Chondrocyte (in vitro differentiated cells): ENCODE measurements around the gene PDLIM1. TPM values are rescaled to one million over a fixed set of nuclear protein-coding genes. Genes with fewer than 3 reads are reported as not detected.

Experiments
- DNase-seq: peaks from one replicate; pipeline ENCODE4 v3.0.0; 2021; ENCODE audit warnings: mixed read lengths, low spot score
- H3K27ac Mint-ChIP-seq: one replicate; pipeline ENCODE4 v1.8.0; 2021; ENCODE audit warnings: mild to moderate bottlenecking, moderate library complexity, mixed read lengths; ENCODE audit not compliant: unreplicated experiment
- H3K27me3 Mint-ChIP-seq: 2 replicates; pipeline ENCODE4 v1.8.0; 2021; ENCODE audit warnings: low read depth, mixed read lengths
- H3K36me3 Mint-ChIP-seq: 2 replicates; pipeline ENCODE4 v1.8.0; 2021; ENCODE audit warnings: low read depth, mixed read lengths
- H3K4me1 Mint-ChIP-seq: 2 replicates; pipeline ENCODE4 v1.8.0; 2021; ENCODE audit warnings: low read depth, mild to moderate bottlenecking, mixed read lengths
- H3K4me3 Mint-ChIP-seq: one replicate; pipeline ENCODE4 v1.8.0; 2021; ENCODE audit warnings: mild to moderate bottlenecking, moderate library complexity, mixed read lengths; ENCODE audit not compliant: unreplicated experiment
- H3K9me3 Mint-ChIP-seq: 2 replicates; pipeline ENCODE4 v1.8.0; 2021; ENCODE audit warnings: low read depth, mixed read lengths
- CTCF ChIP-seq: fragments of 200-600 bp; sonication (generic); IDR thresholded peaks from 2 replicates; pipeline ENCODE4 v1.5.0; 2021; ENCODE audit warnings: antibody characterized with exemption, mild to moderate bottlenecking, moderate library complexity
- long read RNA-seq: library from polyadenylated mRNA; stranded (forward); transcript quantifications from one replicate; pipeline ENCODE4 v2.0.0, GENCODE V29; 2021
- total RNA-seq: library from RNA; stranded (reverse); gene quantifications from 3 replicates; pipeline ENCODE4 v1.2.1, GENCODE V29; 2021

Gene PDLIM1, protein sequence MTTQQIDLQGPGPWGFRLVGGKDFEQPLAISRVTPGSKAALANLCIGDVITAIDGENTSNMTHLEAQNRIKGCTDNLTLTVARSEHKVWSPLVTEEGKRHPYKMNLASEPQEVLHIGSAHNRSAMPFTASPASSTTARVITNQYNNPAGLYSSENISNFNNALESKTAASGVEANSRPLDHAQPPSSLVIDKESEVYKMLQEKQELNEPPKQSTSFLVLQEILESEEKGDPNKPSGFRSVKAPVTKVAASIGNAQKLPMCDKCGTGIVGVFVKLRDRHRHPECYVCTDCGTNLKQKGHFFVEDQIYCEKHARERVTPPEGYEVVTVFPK
- total RNA-seq: 94.1 to 113 TPM (median 110 TPM) in 3 replicates
- long read RNA-seq, transcript PDLIM1-201 (7 exons, 1,452 nt): major isoform, 146 of 162 reads
- long read RNA-seq, partial matches to known transcripts: 6 of 162 reads
- long read RNA-seq, other reads (novel, unspliced or antisense): 5 of 162 reads

DNA sequence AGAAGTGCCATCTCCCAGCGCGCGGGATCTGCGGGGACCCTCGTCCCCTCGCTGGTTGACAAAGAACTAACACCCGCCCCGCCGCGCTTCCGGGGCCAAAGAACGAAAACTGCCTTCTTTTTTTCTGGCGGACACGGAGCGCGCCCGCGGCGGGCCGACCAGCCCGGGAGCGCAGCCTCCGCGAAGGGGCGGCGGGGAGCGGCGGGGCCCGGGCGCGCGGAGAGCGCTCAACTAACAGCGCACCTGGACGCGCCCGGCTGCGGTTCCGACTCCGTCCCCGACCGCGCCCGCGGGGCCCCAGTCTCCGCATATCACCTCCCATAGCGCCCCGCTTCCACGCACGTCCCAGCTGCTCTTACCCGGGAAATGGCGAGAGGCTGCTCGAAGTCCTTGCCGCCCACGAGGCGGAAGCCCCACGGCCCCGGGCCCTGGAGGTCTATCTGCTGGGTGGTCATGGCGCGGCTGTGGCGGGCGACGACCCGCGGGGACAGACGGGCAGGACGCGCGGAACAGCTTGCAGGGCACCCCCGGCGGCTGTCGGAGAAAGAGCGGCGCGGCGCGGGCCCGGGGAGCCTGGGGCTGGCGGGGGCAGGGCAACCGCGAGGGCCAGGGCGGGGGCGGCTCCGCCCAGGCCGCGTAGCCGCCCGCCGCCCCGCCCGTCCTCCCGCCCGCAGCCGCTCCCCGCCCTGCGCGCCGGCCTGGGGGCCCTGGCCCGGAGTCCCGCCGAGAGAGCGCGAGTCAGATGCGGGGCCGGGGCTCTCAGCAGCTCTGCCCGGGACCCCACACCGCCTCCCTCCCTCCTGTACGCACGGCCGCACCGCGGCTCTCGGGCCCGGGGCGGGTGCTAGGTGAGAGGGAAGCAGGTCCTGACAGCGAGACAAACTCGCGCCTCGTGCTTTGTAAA lies at the start of gene PDLIM1:
TSS of gene PDLIM1 (minus strand) at position 543 of the 904 bp plus-strand sequence. CDS start at position 455, 88 bp downstream.
- no peaks in the 10 kb centered on the region for H3K9me3 Mint-ChIP-seq
- peak; percentile 64 for TF ChIP-seq CTCF
- H3K36me3 Mint-ChIP-seq: no peaks in the 10 kb centered on the region
- peaks cover 52% of the 10 kb centered on the region for H3K4me1 Mint-ChIP-seq
- H3K4me3 Mint-ChIP-seq: peak within 1 kb of the TSS; percentile 89
- H3K27me3 Mint-ChIP-seq: no peaks in the 10 kb centered on the region
- peak within 1 kb of the TSS; percentile 77 for H3K27ac Mint-ChIP-seq
- DNase-seq: no peak

DNA sequence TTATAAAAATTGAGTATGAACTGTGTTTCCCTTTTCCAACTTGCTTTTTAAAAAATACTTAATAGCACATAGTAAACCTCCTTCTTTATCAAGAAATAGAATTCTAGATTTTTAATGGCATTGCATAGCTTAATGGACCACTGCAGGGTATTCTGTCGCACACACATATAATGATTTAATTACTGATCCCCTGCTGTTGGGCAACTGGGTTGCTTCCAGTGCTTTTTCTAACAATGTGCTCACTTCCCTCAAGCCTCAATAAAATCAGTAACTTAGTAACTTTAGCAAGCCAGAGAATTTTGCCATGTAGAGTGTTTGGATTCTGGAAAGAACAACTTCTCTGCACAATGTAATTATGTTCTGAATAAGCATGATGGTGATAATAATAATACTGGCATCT lies 49.1 kb upstream of the PDLIM1 start:
- Mint-ChIP-seq H3K27ac (no peak overlapping the region), H3K9me3 (no peaks in the 10 kb centered on the region), H3K36me3 (no peaks in the 10 kb centered on the region), H3K4me1 (peaks cover 10% of the 10 kb centered on the region), H3K4me3 (no peak overlapping the region), H3K27me3 (no peaks in the 10 kb centered on the region)
- no peak for TF ChIP-seq CTCF
- no peak for DNase-seq

GRCh38 chr10:95337423-95338160 lies 46.8 kb upstream of the PDLIM1 start:
- DNase-seq: no peak
- Mint-ChIP-seq H3K36me3 (no peaks in the 10 kb centered on the region), H3K9me3 (no peaks in the 10 kb centered on the region), H3K4me3 (no peak overlapping the region), H3K27ac (no peak overlapping the region), H3K27me3 (no peaks in the 10 kb centered on the region), H3K4me1 (peaks cover 20% of the 10 kb centered on the region)
- no peak for TF ChIP-seq CTCF

DNA sequence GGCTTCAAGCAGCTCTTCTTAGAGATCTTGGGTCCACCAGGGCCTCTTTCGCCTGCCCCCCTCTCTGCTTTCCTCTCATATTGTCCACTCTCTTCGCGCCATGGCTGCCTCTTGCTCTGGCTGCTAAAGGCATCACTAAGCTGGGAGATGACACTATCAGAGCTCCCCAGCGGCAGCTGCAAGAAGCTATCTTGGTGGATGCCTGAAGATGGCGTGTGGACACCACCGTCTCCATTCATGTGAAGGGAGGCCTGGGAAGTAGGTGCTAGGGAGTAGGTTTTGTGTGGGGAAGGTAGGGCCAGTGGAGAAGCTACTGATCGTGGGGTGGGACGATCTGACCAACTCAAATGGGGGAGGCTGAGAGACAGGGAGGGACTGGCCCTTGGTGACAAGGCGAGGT lies 45.9 kb upstream of the PDLIM1 start:
- H3K27ac Mint-ChIP-seq: no peak overlapping the region
- peaks cover 15% of the 10 kb centered on the region for H3K4me1 Mint-ChIP-seq
- no peak overlapping the region for H3K4me3 Mint-ChIP-seq
- no peak for TF ChIP-seq CTCF
- DNase-seq: no peak
- H3K27me3 Mint-ChIP-seq: peaks cover 2% of the 10 kb centered on the region
- no peaks in the 10 kb centered on the region for H3K36me3 Mint-ChIP-seq
- H3K9me3 Mint-ChIP-seq: no peaks in the 10 kb centered on the region
